Sigmoid colon (tissue), 7 donors: Measurements from ENCODE around the gene BOD1L1. TPM values are rescaled to one million over a fixed set of nuclear protein-coding genes. Genes with fewer than 3 reads are reported as not detected.

Experiments used
- DNase-seq: peaks from one replicate; pipeline ENCODE4 v3.0.0-alpha.2; 2019
- H3K27ac ChIP-seq, 4 donors: fragments of 200-600 bp; sonication (generic); one replicate each; pipeline ENCODE4 v1.5.1; 2016 to 2019; ENCODE audit warnings: mild to moderate bottlenecking in 1 of 4
- H3K27me3 ChIP-seq, 3 donors: fragments of 200-600 bp; sonication (generic); one replicate each; pipeline ENCODE4 v1.5.1; 2019; ENCODE audit warnings: mild to moderate bottlenecking in 1 of 3
- H3K36me3 ChIP-seq, 4 donors: fragments of 200-600 bp; sonication (generic); one replicate each; pipeline ENCODE4 v1.5.1; 2016 to 2019
- H3K4me1 ChIP-seq, 4 donors: fragments of 200-600 bp; sonication (generic); one replicate each; pipeline ENCODE4 v1.5.1; 2017 to 2019
- H3K4me3 ChIP-seq, 4 donors: fragments of 200-600 bp; sonication (generic); one replicate each; pipeline ENCODE4 v1.5.1; 2017 to 2019; ENCODE audit warnings: mild to moderate bottlenecking in 2 of 4, moderate library complexity in 1 of 4
- H3K9me3 ChIP-seq, 4 donors: fragments of 200-600 bp in 3 of 4; sonication (generic) in 3 of 4; one replicate each; pipeline versions ENCODE4 v1.5.1 to v1.6.1; 2013 to 2019
- CTCF ChIP-seq, 4 experiments: fragments of 450-650 bp in 3 of 4; fragments of 200-600 bp in 1 of 4; IDR thresholded peaks; one replicate each; pipeline ENCODE4 v1.5.1; 2016 to 2019; ENCODE audit warnings: antibody characterized with exemption in 4 of 4, mild to moderate bottlenecking in 3 of 4, moderate library complexity in 2 of 4
- EP300 ChIP-seq, 4 donors: sonication (generic); formaldehyde crosslinking; IDR thresholded peaks; one replicate each; pipeline ENCODE4 v1.6.1; 2017; ENCODE audit warnings: antibody characterized with exemption in 4 of 4
- POLR2A ChIP-seq, 2 donors: fragments of 450-650 bp; IDR thresholded peaks; one replicate each; pipeline ENCODE4 v1.6.1; 2016; ENCODE audit warnings: antibody characterized with exemption in 2 of 2, mild to moderate bottlenecking in 2 of 2, moderate library complexity in 2 of 2
- POLR2AphosphoS5 ChIP-seq, 4 donors: sonication (generic); formaldehyde crosslinking; IDR thresholded peaks; one replicate each; pipeline ENCODE4 v1.6.1; 2017; ENCODE audit warnings: antibody characterized with exemption in 4 of 4
- WGBS, 2 donors: extraction: QIAGEN DNeasy Blood & Tissue Kit; methylation state at CpG; one replicate each; pipeline ENCODE4 v1.1.7; 2013; 5-methylcytosine and 5-hydroxymethylcytosine counted together
- intact Hi-C: fragments of 100-400 bp; cut with DNase I; formaldehyde crosslinking; loops from one replicate; pipeline ENCODE4 v1.15.1; 2023
- polyA plus RNA-seq, 3 donors: library from polyadenylated mRNA; stranded (reverse); fragments of 200-250 nt; gene quantifications; one replicate each; pipeline ENCODE4 v1.2.3, GENCODE V29; 2013
- total RNA-seq, 4 donors: library from RNA; depleted of rRNA; stranded (reverse); fragments of >200 nt; gene quantifications; one replicate each; pipeline ENCODE4 v1.1.0, GENCODE V29; 2016
- donor health status: healthy with polysubstance abuse.
- donor health status: Bipolar disorder and iron deficiency.
- donor health status: healthy.

The BOD1L1 gene
- total and polyA plus RNA-seq, 7 donors = 8.3 to 46.0 (median 34.3) TPM

GRCh38 chr4:13542577-13543031, 84.9 kb downstream of the BOD1L1 start:
- H3K4me1 ChIP-seq = peaks cover 0 to 82% (median 57%) of the 10 kb centered on the region in 4 donors

GRCh38 chr4:13541720-13542576, 85.6 kb downstream of the BOD1L1 start:
- TF ChIP-seq CTCF (IDR thresholded peaks at IDR 0.05) (peak in 2 of 4 experiments; percentile 11 to 35), POLR2AphosphoS5 (IDR thresholded peaks at IDR 0.05) (peak in 1 of 4 donors; percentile 18), POLR2A (IDR thresholded peaks at IDR 0.05) (no peak)
- H3K36me3 ChIP-seq = no peaks in the 10 kb centered on the region
- H3K27me3 ChIP-seq = peaks cover 3 to 65% (median 19%) of the 10 kb centered on the region in 3 donors
- H3K4me3 ChIP-seq = peak overlapping the region; percentile 74 to 77 (median 76)
- intact Hi-C loops = loop anchor here (10.0 kb wide), 1 partner anchor 467 kb away; no protein-coding TSS in a partner anchor
- H3K4me1 ChIP-seq = peaks cover 0 to 75% (median 50%) of the 10 kb centered on the region in 4 donors
- 9 to 11% methylated on average over 79 of the region's 79 CpGs for WGBS, 2 donors
- no peaks in the 10 kb centered on the region for H3K9me3 ChIP-seq
- peak; percentile 78 for DNase-seq
- H3K27ac ChIP-seq = peak overlapping the region in 3 of 4 donors; percentile 93 to 96 (median 94)

More at GRCh38 chr4:13542577-13543031, 84.9 kb downstream of the BOD1L1 start:
- WGBS, 2 donors = 25 to 58% methylated on average over 27 of the region's 27 CpGs
- Histone ChIP-seq H3K9me3 (no peaks in the 10 kb centered on the region), H3K36me3 (no peaks in the 10 kb centered on the region), H3K4me3 (peak overlapping the region; percentile 74 to 77 (median 76)), H3K27me3 (peaks cover 3 to 71% (median 26%) of the 10 kb centered on the region in 3 donors), H3K27ac (peak overlapping the region in 3 of 4 donors; percentile 93 to 96 (median 94))
- no peak for TF ChIP-seq POLR2AphosphoS5 (IDR thresholded peaks at IDR 0.05)
- no peak for TF ChIP-seq POLR2A (IDR thresholded peaks at IDR 0.05)
- DNase-seq = peak; percentile 69
- intact Hi-C loops = loop anchor here (10.0 kb wide), 1 partner anchor 468 kb away; no protein-coding TSS in a partner anchor

- Histone ChIP-seq H3K36me3 (no peaks in the 10 kb centered on the region), H3K27me3 (peaks cover 0 to 64% (median 16%) of the 10 kb centered on the region in 3 donors), H3K9me3 (no peaks in the 10 kb centered on the region), H3K4me1 (peaks cover 0 to 67% (median 45%) of the 10 kb centered on the region in 4 donors), H3K27ac (peak overlapping the region in 3 of 4 donors; percentile 93 to 96 (median 94)), H3K4me3 (peak overlapping the region in 3 of 4 donors; percentile 74 to 77 (median 76))
- peak; percentile 62 for DNase-seq
- intact Hi-C loops = loop anchor here (10.0 kb wide), 1 partner anchor 466 kb away; no protein-coding TSS in a partner anchor
- TF ChIP-seq POLR2A (IDR thresholded peaks at IDR 0.05) (no peak), EP300 (IDR thresholded peaks at IDR 0.05) (no peak), CTCF (IDR thresholded peaks at IDR 0.05) (no peak), POLR2AphosphoS5 (IDR thresholded peaks at IDR 0.05) (no peak)
- WGBS, 2 donors = 47 to 71% methylated on average over 10 of the region's 10 CpGs
Observed at GRCh38 chr4:13541176-13541604, 86.3 kb downstream of the BOD1L1 start.

- 46 to 75% methylated on average over 23 of the region's 23 CpGs for WGBS, 2 donors
- Histone ChIP-seq H3K4me1 (peaks cover 0 to 63% (median 41%) of the 10 kb centered on the region in 4 donors), H3K27me3 (peaks cover 0 to 67% (median 13%) of the 10 kb centered on the region in 3 donors), H3K36me3 (no peaks in the 10 kb centered on the region), H3K9me3 (no peaks in the 10 kb centered on the region), H3K27ac (peak overlapping the region in 3 of 4 donors; percentile 93 to 96 (median 94)), H3K4me3 (peak overlapping the region in 3 of 4 donors; percentile 74 to 77 (median 76))
- intact Hi-C loops = loop anchor here (10.0 kb wide), 1 partner anchor 466 kb away; no protein-coding TSS in a partner anchor
- TF ChIP-seq CTCF (IDR thresholded peaks at IDR 0.05) (no peak), EP300 (IDR thresholded peaks at IDR 0.05) (no peak), POLR2A (IDR thresholded peaks at IDR 0.05) (no peak), POLR2AphosphoS5 (IDR thresholded peaks at IDR 0.05) (no peak)
- peak; percentile 45 for DNase-seq
Observed at GRCh38 chr4:13540446-13541175, 86.9 kb downstream of the BOD1L1 start.
